HepG2 (cell line): ENCODE data around the gene STAG3. TPM values are rescaled to one million over a fixed set of nuclear protein-coding genes. Genes with fewer than 3 reads are reported as not detected.
"Not testable (repeated sequence)": the region's sequence is repeated elsewhere in the genome, so short reads cannot be mapped to it uniquely, and the experiment has no call there.

ENCODE experiments used
- ATAC-seq: fragments of 200-7000 bp; cut with Tn5 transposase; 3 replicates; pipeline ENCODE4 v1.9.1; 2020; ENCODE audit warnings: mild to moderate bottlenecking, moderate library complexity
- BruUV-seq: library from RNA; stranded (reverse); fragments of 400-500 nt; replicated peaks from 2 replicates; lab custom pipeline; 2021; lab: Mats Ljungman, UMichigan
- CTCF ChIA-PET: fragments of 300-600 bp; formaldehyde crosslinking; extraction: SDS; loops from one replicate; lab custom pipeline; 2021; ENCODE audit warnings: low total read pairs, inconsistent platforms, low intra/inter-chr PET ratio; lab: Yijun Ruan, JAX
- POLR2A ChIA-PET: fragments of 350-600 bp; sonication (Branson Sonifier 250); formaldehyde crosslinking; loops from one replicate; lab custom pipeline; 2020; ENCODE audit warnings: antibody characterized with exemption, inconsistent platforms; lab: Yijun Ruan, JAX
- DNase-seq: peaks from one replicate; pipeline ENCODE4 v3.0.0-alpha.2; 2015; ENCODE audit warnings: low spot score
- FAIRE-seq: peaks from 3 replicates; lab custom pipeline; 2011; peaks lifted over from hg19 to GRCh38; lab: Jason Lieb, UNC
- H2AFZ ChIP-seq: one replicate; pipeline ENCODE4 v1.6.1; 2011; ENCODE audit warnings: low read length, inconsistent platforms
- H3K27ac ChIP-seq: fragments of 300-600 bp; 3 replicates; pipeline ENCODE4 v1.8.0; 2011; ENCODE audit warnings: mixed run types, mild to moderate bottlenecking, mixed read lengths, low read length, inconsistent platforms; ENCODE audit not compliant: insufficient read depth; ENCODE audit errors: extremely low read length
- H3K27me3 ChIP-seq, 2 experiments: fragments of 200-600 bp in 1 of 2; 2 replicates in 1 of 2; 3 replicates in 1 of 2; pipeline versions ENCODE4 v1.6.0 to v1.8.0; 2011; ENCODE audit warnings: low read length in 2 of 2, mild to moderate bottlenecking in 2 of 2, moderate library complexity in 2 of 2, inconsistent platforms in 1 of 2; ENCODE audit not compliant: insufficient read depth in 2 of 2, control insufficient read depth in 1 of 2
- H3K36me3 ChIP-seq, 2 experiments: fragments of 200-600 bp in 1 of 2; replicated peaks in 1 of 2; 2 replicates in 1 of 2; 3 replicates in 1 of 2; pipeline versions ENCODE4 v1.5.1 to v1.8.0; 2011; ENCODE audit warnings: low read length in 2 of 2, inconsistent platforms in 1 of 2; ENCODE audit not compliant: insufficient read depth in 2 of 2, control insufficient read depth in 1 of 2
- H3K4me1 ChIP-seq: 2 replicates; pipeline ENCODE4 v1.5.1; 2012; ENCODE audit warnings: low read length, inconsistent platforms; ENCODE audit not compliant: insufficient read depth
- H3K4me2 ChIP-seq: 2 replicates; pipeline ENCODE4 v1.6.0; 2011; ENCODE audit warnings: low read depth, low read length, inconsistent platforms
- H3K4me3 ChIP-seq, 3 experiments: fragments of 200-600 bp in 1 of 3; sonication (generic), shearing (Covaris generic) in 1 of 3; replicated peaks in 1 of 3; 2 replicates each; pipeline ENCODE4 v1.5.1; 2011 to 2016; ENCODE audit warnings: low read length in 3 of 3, inconsistent platforms in 2 of 3, low read depth in 2 of 3, mild to moderate bottlenecking in 2 of 3, control low read depth in 1 of 3, mixed read lengths in 1 of 3; ENCODE audit not compliant: insufficient read depth in 1 of 3
- H3K79me2 ChIP-seq: one replicate; pipeline ENCODE4 v1.6.1; 2011; ENCODE audit warnings: low read length, inconsistent platforms; ENCODE audit not compliant: insufficient read depth
- H3K9ac ChIP-seq: 2 replicates; pipeline ENCODE4 v1.6.0; 2011; ENCODE audit warnings: mild to moderate bottlenecking, low read depth, low read length, inconsistent platforms; ENCODE audit not compliant: insufficient read depth
- H3K9me3 ChIP-seq: 2 replicates; pipeline ENCODE4 v1.5.1; 2012; ENCODE audit warnings: mild to moderate bottlenecking, low read length
- H4K20me1 ChIP-seq: 2 replicates; pipeline ENCODE4 v1.6.0; 2011; ENCODE audit warnings: inconsistent platforms, mild to moderate bottlenecking, low read length, moderate library complexity; ENCODE audit not compliant: insufficient read depth
- CTCF ChIP-seq: sonication (generic); formaldehyde crosslinking; IDR thresholded peaks from 2 replicates; pipeline ENCODE4 v1.5.0; 2020; ENCODE audit warnings: mild to moderate bottlenecking, missing genetic modification reagents, moderate library complexity
- STAG1 ChIP-seq: sonication (generic); formaldehyde crosslinking; IDR thresholded peaks from 2 replicates; pipeline ENCODE4 v1.4.0; 2020; ENCODE audit warnings: missing genetic modification reagents
- WGBS: methylation state at CpG from one replicate; pipeline ENCODE4 v1.1.6; 2017; ENCODE audit warnings: low lambda C conversion rate; 5-methylcytosine and 5-hydroxymethylcytosine counted together
- in situ Hi-C: cut with HindIII; loops from 2 replicates; pipeline ENCODE4 v1.10.0; 2017; ENCODE audit warnings: low pct_unique_long_range_greater_than_20kb; ENCODE audit not compliant: extremely low pct_ligation_motif_present
- intact Hi-C: fragments of 100-400 bp; cut with micrococcal nuclease; formaldehyde crosslinking; loops from one replicate; pipeline ENCODE4 v1.10.0; 2022; ENCODE audit not compliant: unreplicated experiment
- polyA plus RNA-seq, 8 experiments: library from polyadenylated mRNA; depleted of rRNA in 3 of 8; stranded (reverse) in 7 of 8; unstranded in 1 of 8; fragments of >200 nt; fragmentation: Illumina TruSeq in 4 of 8; extraction: Trizol in 4 of 8; gene quantifications; 2 replicates each; pipeline versions ENCODE4 v1.2.1 to v1.2.3, GENCODE V29; 2011 to 2016; ENCODE audit warnings: low read depth in 4 of 8, missing spikeins in 1 of 8, mixed read lengths in 1 of 8; ENCODE audit not compliant: insufficient read depth in 1 of 8
- total RNA-seq, 5 experiments: library from RNA; depleted of rRNA; stranded (reverse); fragments of >200 nt; fragmentation: Illumina TruSeq; extraction: Trizol; gene quantifications; 2 replicates each; pipeline ENCODE4 v1.2.3, GENCODE V29; 2016; ENCODE audit warnings: low read depth in 1 of 5
- TF ChIP-seq, protein P1 (sequence below): sonication (generic); formaldehyde crosslinking; IDR thresholded peaks from 2 replicates; pipeline ENCODE4 v1.5.0; 2020; ENCODE audit warnings: mild to moderate bottlenecking, missing genetic modification reagents, borderline replicate concordance

STAG3 gene
- total and polyA plus RNA-seq, 2 of the 13 experiments (the other 11 are each of a cell fraction or from before 2014, with no cell fraction given): 0.09 to 0.33 TPM

- TF ChIP-seq, protein P1, sequence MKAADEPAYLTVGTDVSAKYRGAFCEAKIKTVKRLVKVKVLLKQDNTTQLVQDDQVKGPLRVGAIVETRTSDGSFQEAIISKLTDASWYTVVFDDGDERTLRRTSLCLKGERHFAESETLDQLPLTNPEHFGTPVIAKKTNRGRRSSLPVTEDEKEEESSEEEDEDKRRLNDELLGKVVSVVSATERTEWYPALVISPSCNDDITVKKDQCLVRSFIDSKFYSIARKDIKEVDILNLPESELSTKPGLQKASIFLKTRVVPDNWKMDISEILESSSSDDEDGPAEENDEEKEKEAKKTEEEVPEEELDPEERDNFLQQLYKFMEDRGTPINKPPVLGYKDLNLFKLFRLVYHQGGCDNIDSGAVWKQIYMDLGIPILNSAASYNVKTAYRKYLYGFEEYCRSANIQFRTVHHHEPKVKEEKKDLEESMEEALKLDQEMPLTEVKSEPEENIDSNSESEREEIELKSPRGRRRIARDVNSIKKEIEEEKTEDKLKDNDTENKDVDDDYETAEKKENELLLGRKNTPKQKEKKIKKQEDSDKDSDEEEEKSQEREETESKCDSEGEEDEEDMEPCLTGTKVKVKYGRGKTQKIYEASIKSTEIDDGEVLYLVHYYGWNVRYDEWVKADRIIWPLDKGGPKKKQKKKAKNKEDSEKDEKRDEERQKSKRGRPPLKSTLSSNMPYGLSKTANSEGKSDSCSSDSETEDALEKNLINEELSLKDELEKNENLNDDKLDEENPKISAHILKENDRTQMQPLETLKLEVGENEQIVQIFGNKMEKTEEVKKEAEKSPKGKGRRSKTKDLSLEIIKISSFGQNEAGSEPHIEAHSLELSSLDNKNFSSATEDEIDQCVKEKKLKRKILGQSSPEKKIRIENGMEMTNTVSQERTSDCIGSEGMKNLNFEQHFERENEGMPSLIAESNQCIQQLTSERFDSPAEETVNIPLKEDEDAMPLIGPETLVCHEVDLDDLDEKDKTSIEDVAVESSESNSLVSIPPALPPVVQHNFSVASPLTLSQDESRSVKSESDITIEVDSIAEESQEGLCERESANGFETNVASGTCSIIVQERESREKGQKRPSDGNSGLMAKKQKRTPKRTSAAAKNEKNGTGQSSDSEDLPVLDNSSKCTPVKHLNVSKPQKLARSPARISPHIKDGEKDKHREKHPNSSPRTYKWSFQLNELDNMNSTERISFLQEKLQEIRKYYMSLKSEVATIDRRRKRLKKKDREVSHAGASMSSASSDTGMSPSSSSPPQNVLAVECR (CRISPR knock-in tag): no peak
These were observed 38.2 kb downstream of the STAG3 start (continued) for GRCh38 chr7:100215895-100216294.

DNA sequence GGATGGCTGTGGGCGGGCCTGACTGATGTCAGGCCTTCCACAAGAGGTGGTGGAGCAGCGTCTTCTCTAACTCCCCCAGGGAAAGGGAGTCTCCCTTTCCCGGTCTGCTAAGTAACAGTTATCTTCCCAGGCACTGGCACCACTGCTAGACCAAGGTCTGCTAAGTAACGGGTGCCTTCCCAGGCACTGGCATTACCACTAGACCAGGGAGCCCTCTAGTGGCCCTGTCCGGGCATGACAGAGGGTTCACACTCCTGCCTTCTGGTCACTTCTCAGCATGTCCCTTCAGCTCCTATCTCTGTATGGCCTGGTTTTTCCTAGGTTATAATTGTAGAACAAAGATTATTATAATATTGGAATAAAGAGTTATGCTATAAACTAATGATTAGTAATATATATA, 40.2 kb downstream of the STAG3 start:
- H3K9ac ChIP-seq, in situ Hi-C loops, BruUV-seq, H2AFZ ChIP-seq, DNase-seq, H3K79me2 ChIP-seq, H3K4me2 ChIP-seq, H3K9me3 ChIP-seq, H3K27me3 ChIP-seq, H3K4me3 ChIP-seq, H4K20me1 ChIP-seq, H3K27ac ChIP-seq: not testable (repeated sequence)
- TF ChIP-seq STAG1 (CRISPR knock-in tag) (peak; percentile 49), CTCF (CRISPR knock-in tag) (peak; percentile 45)
- ATAC-seq (peak; percentile 52), FAIRE-seq (peak; percentile 80)
- intact Hi-C loops: loop anchor here (2.0 kb wide), 1 partner anchor 85 kb away; no protein-coding TSS in a partner anchor
- H3K4me1 ChIP-seq: peaks cover 14% of the 10 kb centered on the region
- WGBS: 0% methylated on average over 1 of the region's 5 CpGs
- POLR2A ChIA-PET: interaction anchor here (2.0 kb wide), 1 partner anchor 85 kb away, joined by 4 read pairs; no protein-coding TSS in a partner anchor
- CTCF ChIA-PET: interaction anchor here (2.6 kb wide), 1 partner anchor 85 kb away, joined by 17 read pairs; no protein-coding TSS in a partner anchor
- peaks cover 9 to 18% of the 10 kb centered on the region in 2 experiments; a peak in 3 of 5 replicates for H3K36me3 ChIP-seq
